ENCODE measurements around the gene C1orf210. TPM values are rescaled to one million over a fixed set of nuclear protein-coding genes. Genes with fewer than 3 reads are reported as not detected.

Gene C1orf210
- total and polyA plus RNA-seq, 2 donors (not counting 1 experiment from before 2014, with no cell fraction given): not detected

DNA sequence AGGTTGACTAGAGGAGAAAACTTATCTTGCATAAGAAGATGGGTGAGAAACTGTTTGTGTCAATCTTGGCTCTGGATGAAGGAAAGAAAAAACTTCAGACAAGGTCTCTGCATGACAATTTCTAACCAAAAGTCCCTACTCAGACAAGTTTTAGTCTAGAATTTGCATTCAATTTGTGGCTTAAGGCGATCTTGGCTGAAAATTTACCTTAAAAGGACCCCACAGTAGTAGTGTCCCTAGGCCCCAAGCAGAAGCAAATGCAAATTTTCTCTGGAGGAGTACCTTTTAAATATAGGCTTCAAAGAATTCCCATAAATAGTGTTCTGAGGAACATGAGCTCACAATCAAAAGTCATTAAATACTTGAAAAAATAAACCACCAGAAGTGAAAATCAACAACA is 33.2 kb downstream of the C1orf210 start:
- H3K4me3 Mint-ChIP-seq: no peak overlapping the region
- DNase-seq: no peak
- H3K4me1 Mint-ChIP-seq: no peaks in the 10 kb centered on the region
- H3K27ac ChIP-seq (ENCODE audit: low read length in 2 of 2): no peak overlapping the region
- H3K9me3 Mint-ChIP-seq (ENCODE audit: insufficient read depth): peaks cover 1% of the 10 kb centered on the region
- no peak overlapping the region for H3K9ac ChIP-seq (ENCODE audit: low read length)
- TF ChIP-seq CTCF (IDR thresholded peaks at IDR 0.05): no peak
- no peak for TF ChIP-seq EZH2 (IDR thresholded peaks at IDR 0.05; ENCODE audit: borderline replicate concordance, insufficient read depth, low read depth, low read length, poor library complexity, severe bottlenecking)
- ChIA-PET POLR2A (no interaction called here), CTCF (no interaction called here)
- H2AFZ ChIP-seq (ENCODE audit: insufficient read depth, low read depth, low read length, poor library complexity, severe bottlenecking): no peak overlapping the region
- no peaks in the 10 kb centered on the region for H4K20me1 ChIP-seq (ENCODE audit: control insufficient read depth, insufficient read depth, low read length, poor library complexity, severe bottlenecking)
- peaks cover 0 to 6% (median 2%) of the 10 kb centered on the region in 4 experiments for H3K27me3 ChIP-seq (replicated peaks in 1 of 4; ENCODE audit: control extremely low read depth in 1 of 4, control insufficient read depth in 3 of 4, insufficient read depth in 4 of 4, low read length in 3 of 4)
- ATAC-seq (ENCODE audit: low read depth): no peak
- H3K9me3 ChIP-seq (ENCODE audit: control extremely low read depth in 1 of 3, control insufficient read depth in 2 of 3, insufficient read depth in 1 of 3, low read length in 2 of 3): peaks cover 0 to 8% (median 0%) of the 10 kb centered on the region in 3 donors
- H3K27ac Mint-ChIP-seq: no peak overlapping the region
- H3K79me2 ChIP-seq (ENCODE audit: control insufficient read depth, insufficient read depth, low read length): no peaks in the 10 kb centered on the region
- no peak overlapping the region for H3K4me3 ChIP-seq (ENCODE audit: control extremely low read depth in 1 of 5, extremely low read depth in 1 of 5, insufficient read depth in 1 of 5, low read depth in 2 of 5, low read length in 4 of 5)
- intact Hi-C loops (cut with micrococcal nuclease): no loop called here
- no peaks in the 10 kb centered on the region for H3K27me3 Mint-ChIP-seq
- no peaks in the 10 kb centered on the region for H3K4me1 ChIP-seq (ENCODE audit: control insufficient read depth in 2 of 2, insufficient read depth in 2 of 2, low read length in 2 of 2)
- H3K4me2 ChIP-seq (replicated peaks; ENCODE audit: low read depth, low read length, poor library complexity, severe bottlenecking): no peak overlapping the region
- H3K36me3 ChIP-seq (replicated peaks in 1 of 2; ENCODE audit: control extremely low read depth in 1 of 2, control insufficient read depth in 1 of 2, extremely low read depth in 1 of 2, insufficient read depth in 2 of 2, low read length in 1 of 2): no peaks in the 10 kb centered on the region
- no CpG with 5 or more reads among the region's 1 CpG for WGBS (ENCODE audit: insufficient coverage)

DNA sequence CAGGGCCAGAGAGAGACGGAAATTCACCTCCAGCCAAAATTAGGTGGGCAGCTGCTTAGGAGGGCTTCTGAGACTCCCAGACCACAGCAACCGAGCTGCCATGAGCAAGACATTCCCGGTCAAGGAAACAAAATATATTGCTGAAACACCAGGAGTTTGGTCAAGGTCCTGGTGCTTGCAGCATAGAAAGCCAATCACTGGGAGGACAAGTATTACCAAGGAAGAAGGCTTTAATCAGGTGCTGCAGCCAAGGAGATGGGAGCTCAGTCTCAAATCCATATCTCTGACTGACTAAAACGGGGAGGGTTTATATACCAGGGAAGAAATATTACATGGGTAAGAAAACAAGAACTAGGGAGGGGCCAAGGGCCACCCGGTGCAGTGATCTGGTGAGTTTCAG is 34.4 kb downstream of the C1orf210 start:
- no peaks in the 10 kb centered on the region for H3K4me1 ChIP-seq (ENCODE audit: control insufficient read depth in 2 of 2, insufficient read depth in 2 of 2, low read length in 2 of 2)
- Mint-ChIP-seq H3K4me1 (no peaks in the 10 kb centered on the region), H3K4me3 (no peak overlapping the region), H3K27ac (no peak overlapping the region), H3K9me3 (ENCODE audit: insufficient read depth) (peaks cover 5% of the 10 kb centered on the region), H3K27me3 (no peaks in the 10 kb centered on the region)
- H3K27ac ChIP-seq (ENCODE audit: low read length in 2 of 2): no peak overlapping the region
- H3K9ac ChIP-seq (ENCODE audit: low read length): no peak overlapping the region
- no peaks in the 10 kb centered on the region for H3K36me3 ChIP-seq (replicated peaks in 1 of 2; ENCODE audit: control extremely low read depth in 1 of 2, control insufficient read depth in 1 of 2, extremely low read depth in 1 of 2, insufficient read depth in 2 of 2, low read length in 1 of 2)
- WGBS (ENCODE audit: insufficient coverage): 94% methylated on average over 4 of the region's 5 CpGs
- H3K4me2 ChIP-seq (replicated peaks; ENCODE audit: low read depth, low read length, poor library complexity, severe bottlenecking): no peak overlapping the region
- H4K20me1 ChIP-seq (ENCODE audit: control insufficient read depth, insufficient read depth, low read length, poor library complexity, severe bottlenecking): no peaks in the 10 kb centered on the region
- peaks cover 0 to 8% (median 0%) of the 10 kb centered on the region in 3 donors for H3K9me3 ChIP-seq (ENCODE audit: control extremely low read depth in 1 of 3, control insufficient read depth in 2 of 3, insufficient read depth in 1 of 3, low read length in 2 of 3)
- no peaks in the 10 kb centered on the region for H3K79me2 ChIP-seq (ENCODE audit: control insufficient read depth, insufficient read depth, low read length)
- ChIA-PET CTCF (no interaction called here), POLR2A (no interaction called here)
- H3K4me3 ChIP-seq (ENCODE audit: control extremely low read depth in 1 of 5, extremely low read depth in 1 of 5, insufficient read depth in 1 of 5, low read depth in 2 of 5, low read length in 4 of 5): no peak overlapping the region
- intact Hi-C loops (cut with micrococcal nuclease): no loop called here
- ATAC-seq (ENCODE audit: low read depth) (no peak), DNase-seq (no peak)
- peaks cover 0 to 6% (median under 1%) of the 10 kb centered on the region in 4 experiments for H3K27me3 ChIP-seq (replicated peaks in 1 of 4; ENCODE audit: control extremely low read depth in 1 of 4, control insufficient read depth in 3 of 4, insufficient read depth in 4 of 4, low read length in 3 of 4)
- no peak overlapping the region for H2AFZ ChIP-seq (ENCODE audit: insufficient read depth, low read depth, low read length, poor library complexity, severe bottlenecking)
- no peak for TF ChIP-seq EZH2 (IDR thresholded peaks at IDR 0.05; ENCODE audit: borderline replicate concordance, insufficient read depth, low read depth, low read length, poor library complexity, severe bottlenecking)
